GM12801 (cell line): ENCODE results near the gene BBLN.

Experiments used
- CTCF ChIP-seq: IDR thresholded peaks from one replicate; pipeline ENCODE4 v1.5.1; 2011; ENCODE audit warnings: control low read depth; ENCODE audit not compliant: insufficient read length; ENCODE audit errors: extremely low read depth

BBLN gene

GRCh38 chr9:128192601-128193371 is 32.7 kb downstream of the BBLN start:
- no peak for TF ChIP-seq CTCF

- no peak for TF ChIP-seq CTCF
These were observed 33.5 kb downstream of the BBLN start for GRCh38 chr9:128193469-128194096.

GRCh38 chr9:128201441-128202369 is 41.6 kb downstream of the BBLN start:
- no peak for TF ChIP-seq CTCF

GRCh38 chr9:128202648-128203023 is 42.6 kb downstream of the BBLN start:
- TF ChIP-seq CTCF: no peak

GRCh38 chr9:128203024-128203706 is 43.1 kb downstream of the BBLN start, which contains the start of gene DNM1:
Gene DNM1, plus strand, starts transcription at chr9:128203379. Its CDS starts 92 bp downstream, at chr9:128203471.
- TF ChIP-seq CTCF: no peak

GRCh38 chr9:128203707-128204551 is 43.9 kb downstream of the BBLN start:
- no peak for TF ChIP-seq CTCF
